ENCODE results near the gene KCNJ2.

Gene KCNJ2

DNA sequence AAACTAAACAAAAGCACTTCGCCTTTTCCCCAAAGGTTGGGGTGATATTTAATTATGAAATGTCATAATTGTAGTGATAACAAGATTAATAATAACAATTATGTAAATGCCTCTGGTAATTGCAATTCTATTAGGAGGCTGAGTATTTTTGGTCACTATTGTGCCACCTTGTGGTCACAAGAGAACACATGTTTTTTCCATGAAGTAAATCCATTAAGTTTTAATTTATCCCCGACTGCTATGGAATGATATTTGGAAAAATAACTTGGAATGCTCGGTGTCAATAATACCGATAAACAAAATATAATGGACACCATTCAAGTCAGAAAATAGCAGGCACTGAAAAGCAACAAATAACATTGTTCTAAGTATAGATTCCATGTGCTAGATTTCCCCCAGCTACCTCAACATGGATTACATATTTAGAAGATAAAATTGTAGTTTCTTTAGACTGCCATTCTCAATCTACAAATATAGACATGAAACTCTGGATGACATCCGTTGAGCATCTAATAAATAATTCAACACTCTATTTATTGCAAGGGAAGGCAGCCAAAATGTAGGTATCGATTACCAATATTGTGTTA lies 25.0 kb upstream of the KCNJ2 start:
- TF ChIP-seq, protein P1, sequence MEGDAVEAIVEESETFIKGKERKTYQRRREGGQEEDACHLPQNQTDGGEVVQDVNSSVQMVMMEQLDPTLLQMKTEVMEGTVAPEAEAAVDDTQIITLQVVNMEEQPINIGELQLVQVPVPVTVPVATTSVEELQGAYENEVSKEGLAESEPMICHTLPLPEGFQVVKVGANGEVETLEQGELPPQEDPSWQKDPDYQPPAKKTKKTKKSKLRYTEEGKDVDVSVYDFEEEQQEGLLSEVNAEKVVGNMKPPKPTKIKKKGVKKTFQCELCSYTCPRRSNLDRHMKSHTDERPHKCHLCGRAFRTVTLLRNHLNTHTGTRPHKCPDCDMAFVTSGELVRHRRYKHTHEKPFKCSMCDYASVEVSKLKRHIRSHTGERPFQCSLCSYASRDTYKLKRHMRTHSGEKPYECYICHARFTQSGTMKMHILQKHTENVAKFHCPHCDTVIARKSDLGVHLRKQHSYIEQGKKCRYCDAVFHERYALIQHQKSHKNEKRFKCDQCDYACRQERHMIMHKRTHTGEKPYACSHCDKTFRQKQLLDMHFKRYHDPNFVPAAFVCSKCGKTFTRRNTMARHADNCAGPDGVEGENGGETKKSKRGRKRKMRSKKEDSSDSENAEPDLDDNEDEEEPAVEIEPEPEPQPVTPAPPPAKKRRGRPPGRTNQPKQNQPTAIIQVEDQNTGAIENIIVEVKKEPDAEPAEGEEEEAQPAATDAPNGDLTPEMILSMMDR (IDR thresholded peaks at IDR 0.05; ENCODE audit: low read depth, low read length) = peak; percentile 72
- no peaks in the 10 kb centered on the region for H3K4me1 ChIP-seq
- no peaks in the 10 kb centered on the region for H3K36me3 ChIP-seq
- H3K27me3 ChIP-seq = no peaks in the 10 kb centered on the region
- no peak for DNase-seq
- no peak overlapping the region for H3K4me3 ChIP-seq (ENCODE audit: low read depth, low read length)
- H3K9me3 ChIP-seq = no peaks in the 10 kb centered on the region

DNA sequence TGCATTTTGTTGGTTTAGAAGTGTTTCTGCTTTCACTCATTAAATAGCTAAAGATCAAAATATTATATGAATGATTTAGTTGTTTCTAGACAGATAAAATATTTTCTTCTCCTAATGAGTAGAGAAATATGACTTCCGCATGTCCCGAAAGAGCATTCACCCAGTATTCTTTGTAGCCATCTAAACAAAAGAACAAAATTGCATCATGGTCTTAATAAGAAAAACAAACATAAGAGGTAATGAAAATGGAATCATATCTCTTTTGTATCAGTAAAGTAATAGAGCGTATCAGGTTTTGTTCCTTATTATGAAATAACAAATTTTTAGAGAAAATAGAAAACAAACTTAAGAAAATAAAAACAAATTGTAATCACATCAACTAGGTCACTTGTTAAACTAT lies 16.1 kb upstream of the KCNJ2 start:
- no peak overlapping the region for H3K4me3 ChIP-seq (ENCODE audit: low read depth, low read length)
- no peaks in the 10 kb centered on the region for H3K4me1 ChIP-seq
- TF ChIP-seq, protein P1 (IDR thresholded peaks at IDR 0.05; ENCODE audit: low read depth, low read length) = no peak
- no peak for DNase-seq
- peaks cover 3% of the 10 kb centered on the region for H3K27me3 ChIP-seq
- H3K36me3 ChIP-seq = no peaks in the 10 kb centered on the region
- H3K9me3 ChIP-seq = no peaks in the 10 kb centered on the region

DNA sequence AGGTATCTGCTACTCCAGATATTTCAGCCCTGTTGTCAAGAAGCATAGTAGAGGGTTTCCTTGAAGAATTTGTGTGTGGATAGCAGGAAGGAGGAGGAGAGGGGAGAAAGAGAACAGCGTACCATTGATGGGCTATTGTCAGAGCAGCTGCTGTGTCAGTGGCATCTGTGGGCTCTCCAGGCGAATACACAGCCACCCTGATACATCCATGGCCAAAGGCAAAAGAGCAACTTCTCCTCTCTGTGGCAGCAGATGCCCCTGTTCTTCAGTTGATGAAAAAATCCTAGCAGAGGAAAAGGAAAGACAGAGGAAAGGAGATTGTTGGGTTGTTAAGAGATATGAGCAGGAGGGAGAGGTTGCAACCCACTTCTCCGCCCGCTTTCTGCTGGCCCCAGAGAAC lies 12.2 kb upstream of the KCNJ2 start:
- Histone ChIP-seq H3K27me3 (no peaks in the 10 kb centered on the region; the same call in 1 of the 2 replicates), H3K4me1 (no peaks in the 10 kb centered on the region), H3K36me3 (no peaks in the 10 kb centered on the region), H3K4me3 (ENCODE audit: low read depth, low read length) (no peak overlapping the region), H3K9me3 (no peaks in the 10 kb centered on the region)
- no peak for DNase-seq
- TF ChIP-seq, protein P1 (IDR thresholded peaks at IDR 0.05; ENCODE audit: low read depth, low read length) = no peak

DNA sequence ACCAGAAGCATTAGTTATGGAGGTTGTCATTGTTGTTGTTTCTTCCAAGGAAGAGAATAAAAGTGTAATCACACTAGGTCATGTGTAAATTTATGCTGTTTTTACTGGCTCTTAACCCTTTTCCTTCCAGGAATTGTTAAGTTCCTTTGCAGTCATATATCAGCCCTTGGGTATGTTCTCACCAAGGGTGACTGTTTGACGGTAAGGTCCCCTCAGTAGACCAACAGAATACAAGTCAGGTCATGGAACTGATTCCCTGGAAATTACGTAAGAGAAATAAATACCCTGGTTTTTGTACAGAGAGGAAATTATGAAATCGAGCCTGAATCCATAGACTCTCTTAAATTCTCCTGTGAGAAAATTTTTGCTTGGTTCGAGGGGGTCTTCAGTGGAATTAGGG lies 11.2 kb upstream of the KCNJ2 start:
- H3K9me3 ChIP-seq = no peaks in the 10 kb centered on the region
- no peaks in the 10 kb centered on the region for H3K4me1 ChIP-seq
- no peak for DNase-seq
- H3K36me3 ChIP-seq = no peaks in the 10 kb centered on the region
- TF ChIP-seq, protein P1 (IDR thresholded peaks at IDR 0.05; ENCODE audit: low read depth, low read length) = no peak
- no peaks in the 10 kb centered on the region; the same call in 1 of the 2 replicates for H3K27me3 ChIP-seq
- no peak overlapping the region for H3K4me3 ChIP-seq (ENCODE audit: low read depth, low read length)

DNA sequence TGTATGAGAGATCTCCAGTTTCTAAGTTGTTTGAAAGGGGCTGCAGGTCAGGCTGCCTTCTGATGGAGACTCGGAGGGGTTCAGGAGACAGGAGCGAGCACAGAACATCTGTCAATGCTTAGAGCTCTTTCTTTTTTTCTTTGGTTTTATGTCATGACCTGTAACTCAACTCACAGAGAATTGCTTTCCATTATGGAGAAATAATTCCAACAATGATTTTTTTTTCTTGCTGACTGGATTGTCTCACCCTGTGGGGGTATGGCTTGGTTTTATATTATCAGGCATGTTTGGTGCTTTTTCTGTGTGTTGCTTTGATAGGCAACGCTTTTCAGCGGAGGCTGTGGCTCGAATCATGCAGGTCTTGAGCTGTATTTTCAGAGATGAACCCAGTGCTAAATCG lies 10.7 kb upstream of the KCNJ2 start:
- TF ChIP-seq, protein P1 (IDR thresholded peaks at IDR 0.05; ENCODE audit: low read depth, low read length) = no peak
- Histone ChIP-seq H3K36me3 (no peaks in the 10 kb centered on the region), H3K4me1 (no peaks in the 10 kb centered on the region), H3K4me3 (ENCODE audit: low read depth, low read length) (no peak overlapping the region), H3K27me3 (no peaks in the 10 kb centered on the region; the same call in 1 of the 2 replicates), H3K9me3 (no peaks in the 10 kb centered on the region)
- DNase-seq = no peak

DNA sequence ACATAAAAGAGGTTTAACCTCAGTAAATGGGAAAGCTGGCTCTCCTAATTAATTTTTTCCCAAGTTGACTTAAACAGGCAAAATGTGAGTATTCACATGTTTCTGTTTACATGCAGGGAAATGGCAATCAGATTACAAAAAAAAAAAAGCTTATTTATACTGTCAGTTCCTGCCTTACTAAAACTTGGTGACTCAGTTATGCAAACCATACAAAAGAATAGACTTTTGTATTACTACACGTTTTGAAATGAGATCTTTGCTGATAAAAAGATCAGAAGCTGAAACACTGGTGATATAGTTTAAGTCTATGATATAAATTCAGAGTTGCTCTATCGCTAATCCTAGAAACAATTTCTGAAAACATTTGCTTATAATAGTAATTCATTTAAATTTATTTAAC lies 9.4 kb upstream of the KCNJ2 start:
- H3K27me3 ChIP-seq = no peaks in the 10 kb centered on the region; the same call in 1 of the 2 replicates
- H3K4me3 ChIP-seq (ENCODE audit: low read depth, low read length) = no peak overlapping the region
- H3K9me3 ChIP-seq = no peaks in the 10 kb centered on the region
- DNase-seq = no peak
- TF ChIP-seq, protein P1 (IDR thresholded peaks at IDR 0.05; ENCODE audit: low read depth, low read length) = no peak
- no peaks in the 10 kb centered on the region for H3K36me3 ChIP-seq
- no peaks in the 10 kb centered on the region for H3K4me1 ChIP-seq
